Activated CD4-positive, alpha-beta T cell treated with anti-CD3 and anti-CD28 coated beads, Interleukin-2, amount 10 ng/mL, durations not matched to agents 24 days and 14 days (primary cell): ENCODE measurements around the gene CLRN1. TPM values are rescaled to one million over a fixed set of nuclear protein-coding genes. Genes with fewer than 3 reads are reported as not detected.

Source experiments
- DNase-seq: peaks from one replicate; pipeline ENCODE4 v3.0.0; 2022
- H3K27ac Mint-ChIP-seq: one replicate; pipeline ENCODE4 v1.8.0; 2022; ENCODE audit warnings: mild to moderate bottlenecking, mixed read lengths
- H3K27me3 Mint-ChIP-seq: one replicate; pipeline ENCODE4 v1.8.0; 2022; ENCODE audit warnings: mixed read lengths
- H3K36me3 Mint-ChIP-seq: one replicate; pipeline ENCODE4 v1.8.0; 2022; ENCODE audit warnings: low read depth, mild to moderate bottlenecking, mixed read lengths
- H3K4me1 Mint-ChIP-seq: one replicate; pipeline ENCODE4 v1.8.0; 2021; ENCODE audit warnings: mixed read lengths
- H3K4me3 Mint-ChIP-seq: one replicate; pipeline ENCODE4 v1.8.0; 2022; ENCODE audit warnings: mild to moderate bottlenecking, moderate library complexity, mixed read lengths
- H3K9me3 Mint-ChIP-seq: one replicate; pipeline ENCODE4 v1.8.0; 2021; ENCODE audit warnings: mixed read lengths
- intact Hi-C: fragments of 100-400 bp; cut with micrococcal nuclease; formaldehyde crosslinking; loops from one replicate; pipeline ENCODE4 v1.15.1; 2023
- total RNA-seq: library from RNA; stranded (reverse); gene quantifications from 2 replicates; pipeline ENCODE4 v1.2.3, GENCODE V29; 2022

CLRN1 gene, protein sequence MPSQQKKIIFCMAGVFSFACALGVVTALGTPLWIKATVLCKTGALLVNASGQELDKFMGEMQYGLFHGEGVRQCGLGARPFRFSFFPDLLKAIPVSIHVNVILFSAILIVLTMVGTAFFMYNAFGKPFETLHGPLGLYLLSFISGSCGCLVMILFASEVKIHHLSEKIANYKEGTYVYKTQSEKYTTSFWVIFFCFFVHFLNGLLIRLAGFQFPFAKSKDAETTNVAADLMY
- total RNA-seq: not detected in 2 replicates

GRCh38 chr3:150972366-150973071 is at the start of gene CLRN1:
TSS of gene CLRN1 (minus strand) at chr3:150972727. CDS start at chr3:150972708, 19 bp downstream.
- no peak for DNase-seq
- Mint-ChIP-seq H3K27ac (no peak within 1 kb of the TSS), H3K4me3 (no peak within 1 kb of the TSS), H3K4me1 (no peaks in the 10 kb centered on the region), H3K9me3 (no peaks in the 10 kb centered on the region), H3K36me3 (no peaks in the 10 kb centered on the region), H3K27me3 (peaks cover 17% of the 10 kb centered on the region)
- intact Hi-C loops: no loop called here

DNA sequence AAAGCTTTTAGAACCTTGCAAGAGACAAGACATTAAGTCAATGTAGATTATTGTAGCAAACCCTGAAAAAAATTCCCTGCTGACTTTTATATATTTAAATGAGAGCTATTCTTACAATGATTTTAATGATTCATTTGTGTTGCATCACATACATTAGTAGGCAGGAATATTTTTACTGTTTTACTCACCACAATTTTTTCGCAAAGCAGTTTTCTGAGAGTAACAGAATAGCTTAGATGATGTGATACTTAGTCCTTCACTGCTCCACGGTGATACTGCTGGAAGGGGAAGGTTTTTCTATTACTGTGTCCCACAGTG is 43.9 kb upstream of the CLRN1 start:
- Mint-ChIP-seq H3K36me3 (no peaks in the 10 kb centered on the region), H3K4me3 (no peak overlapping the region)

DNA sequence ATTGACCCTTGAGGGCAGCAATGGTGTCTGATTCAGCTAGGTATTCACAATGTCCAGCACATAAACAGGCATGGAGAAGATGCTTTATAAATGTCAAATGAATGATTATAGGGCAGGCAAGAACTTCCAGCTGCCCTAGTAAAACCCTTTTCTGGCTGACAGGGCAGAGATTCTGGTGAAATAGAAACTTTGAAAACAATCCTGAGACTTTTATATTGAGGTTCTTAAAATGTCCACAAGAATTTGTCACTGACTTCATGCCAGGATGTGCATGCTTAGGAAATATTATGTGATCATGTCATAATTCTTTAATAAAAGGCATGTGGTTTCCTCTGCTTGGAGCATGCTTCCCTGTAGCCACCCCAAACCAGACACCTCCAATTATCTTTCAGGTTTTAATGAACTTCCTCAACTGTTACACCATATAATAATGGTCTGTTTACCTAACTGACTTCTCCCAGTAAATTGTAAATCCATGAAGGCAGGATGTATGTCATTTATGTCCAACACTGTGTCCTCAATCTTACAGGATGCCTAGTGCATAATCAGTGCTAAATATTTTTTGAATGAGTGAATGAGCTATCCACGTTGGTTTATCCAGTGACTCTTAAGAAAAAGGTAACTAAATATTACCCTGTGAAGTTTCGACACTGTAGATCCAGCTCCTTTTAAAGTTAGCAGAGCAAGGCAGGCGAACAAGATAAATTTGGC is 43.4 kb upstream of the CLRN1 start:
- no peak overlapping the region for H3K4me3 Mint-ChIP-seq
- no peak overlapping the region for H3K27ac Mint-ChIP-seq

More for the DNA sequence above, 43.9 kb upstream of the CLRN1 start:
- DNase-seq: no peak
- Mint-ChIP-seq H3K27me3 (peaks cover 9% of the 10 kb centered on the region), H3K27ac (no peak overlapping the region), H3K9me3 (no peaks in the 10 kb centered on the region), H3K4me1 (no peaks in the 10 kb centered on the region)
- intact Hi-C loops: no loop called here

DNA sequence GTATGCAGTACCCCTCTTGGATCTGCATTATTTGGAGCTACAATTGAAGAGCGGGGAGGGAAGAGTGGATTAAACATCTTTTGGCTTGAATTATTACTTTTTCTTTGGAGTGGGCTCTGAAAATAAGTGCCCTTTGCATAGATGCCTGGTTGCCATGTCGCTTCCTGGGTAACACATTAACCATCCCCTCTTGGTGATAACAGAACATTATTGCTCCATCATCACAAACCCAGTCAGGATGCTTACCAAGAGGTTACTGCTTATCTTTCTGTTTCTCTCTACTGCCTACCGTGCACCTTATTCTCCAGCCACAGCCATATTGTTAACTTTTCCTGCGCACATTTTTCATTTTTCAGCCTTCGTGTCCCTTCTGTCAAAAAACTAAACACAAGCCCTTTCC is 42.7 kb upstream of the CLRN1 start:
- peaks cover 8% of the 10 kb centered on the region for H3K27me3 Mint-ChIP-seq
- no peak overlapping the region for H3K27ac Mint-ChIP-seq
- H3K36me3 Mint-ChIP-seq: no peaks in the 10 kb centered on the region
- H3K4me1 Mint-ChIP-seq: no peaks in the 10 kb centered on the region
- H3K4me3 Mint-ChIP-seq: no peak overlapping the region
- DNase-seq: no peak
- intact Hi-C loops: no loop called here
- H3K9me3 Mint-ChIP-seq: no peaks in the 10 kb centered on the region

More for the DNA sequence above, 43.4 kb upstream of the CLRN1 start:
- intact Hi-C loops: no loop called here
- H3K27me3 Mint-ChIP-seq: peaks cover 8% of the 10 kb centered on the region
- no peaks in the 10 kb centered on the region for H3K4me1 Mint-ChIP-seq
- no peaks in the 10 kb centered on the region for H3K36me3 Mint-ChIP-seq
- DNase-seq: no peak
- no peaks in the 10 kb centered on the region for H3K9me3 Mint-ChIP-seq

DNA sequence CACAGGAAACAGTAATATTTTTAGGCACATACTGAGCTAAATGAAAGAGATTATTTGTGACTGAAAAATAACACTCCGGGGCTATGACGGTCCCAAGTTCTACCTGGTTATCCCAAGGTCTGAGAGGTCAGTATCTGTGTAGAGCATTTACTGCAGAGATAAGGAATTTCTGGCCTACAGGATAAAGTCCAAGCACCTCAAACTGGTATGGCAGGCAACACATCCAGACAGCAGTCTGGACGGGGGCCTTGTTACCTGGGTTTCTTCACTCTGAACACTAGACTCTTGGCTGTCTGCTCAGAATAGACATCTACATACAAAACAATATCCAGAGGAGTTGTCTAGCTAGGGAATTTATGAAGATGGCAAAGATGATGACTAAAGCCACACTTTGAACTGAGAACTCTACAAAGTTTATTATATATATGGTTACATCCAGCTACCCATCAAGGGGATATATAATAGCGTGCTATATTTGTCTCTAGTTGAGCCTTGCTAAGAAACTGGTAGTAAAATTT is 42.0 kb upstream of the CLRN1 start:
- Mint-ChIP-seq H3K9me3 (no peaks in the 10 kb centered on the region), H3K4me3 (no peak overlapping the region), H3K27ac (no peak overlapping the region), H3K27me3 (peaks cover 8% of the 10 kb centered on the region), H3K4me1 (no peaks in the 10 kb centered on the region), H3K36me3 (no peaks in the 10 kb centered on the region)
- intact Hi-C loops: no loop called here
- no peak for DNase-seq

DNA sequence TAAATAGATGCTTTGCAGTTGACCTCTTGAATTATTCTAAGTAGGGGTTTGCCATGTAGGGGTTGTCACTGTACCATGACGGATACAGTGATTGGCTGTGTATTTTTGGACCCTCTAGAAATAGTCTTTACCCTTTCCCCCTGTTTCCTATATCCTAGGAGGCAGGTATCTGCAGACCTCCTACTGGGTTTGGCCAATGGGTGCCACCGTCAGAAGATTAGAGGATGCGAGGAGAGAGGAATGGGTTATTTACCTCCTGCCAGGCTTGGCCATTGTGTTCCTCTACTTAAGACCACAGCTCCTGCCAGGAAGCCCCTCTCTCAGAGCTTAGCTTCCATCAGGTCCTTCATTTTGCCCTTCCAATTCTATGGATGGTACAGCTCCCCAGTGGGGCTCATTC is 40.2 kb upstream of the CLRN1 start:
- intact Hi-C loops: no loop called here
- no peak overlapping the region for H3K4me3 Mint-ChIP-seq
- DNase-seq: no peak
- H3K27ac Mint-ChIP-seq: no peak overlapping the region
- H3K9me3 Mint-ChIP-seq: no peaks in the 10 kb centered on the region
- no peaks in the 10 kb centered on the region for H3K4me1 Mint-ChIP-seq
- no peaks in the 10 kb centered on the region for H3K36me3 Mint-ChIP-seq
- H3K27me3 Mint-ChIP-seq: peaks cover 9% of the 10 kb centered on the region

DNA sequence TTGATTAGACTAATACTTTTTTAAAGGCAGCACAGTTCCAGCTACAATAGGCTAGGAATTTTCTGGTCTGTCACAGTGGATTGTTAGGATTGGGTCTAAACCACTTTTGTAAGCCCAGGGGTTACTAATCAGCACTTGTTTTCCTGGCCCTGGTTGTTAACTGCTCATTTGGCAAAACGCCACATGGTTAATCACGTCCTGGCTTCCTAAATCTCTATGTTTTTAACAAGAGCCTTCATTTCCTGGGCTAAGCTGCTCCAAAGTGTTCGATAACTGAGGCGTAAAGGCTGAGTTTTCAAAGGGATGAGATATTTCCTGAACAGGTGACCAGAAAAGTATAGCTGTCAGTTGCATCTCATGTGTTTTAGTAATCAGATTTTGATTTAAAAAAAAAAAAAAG is 38.9 kb upstream of the CLRN1 start:
- Mint-ChIP-seq H3K27me3 (peaks cover 11% of the 10 kb centered on the region), H3K9me3 (no peaks in the 10 kb centered on the region), H3K27ac (no peak overlapping the region), H3K36me3 (no peaks in the 10 kb centered on the region), H3K4me3 (no peak overlapping the region), H3K4me1 (no peaks in the 10 kb centered on the region)
- DNase-seq: no peak
- intact Hi-C loops: no loop called here

DNA sequence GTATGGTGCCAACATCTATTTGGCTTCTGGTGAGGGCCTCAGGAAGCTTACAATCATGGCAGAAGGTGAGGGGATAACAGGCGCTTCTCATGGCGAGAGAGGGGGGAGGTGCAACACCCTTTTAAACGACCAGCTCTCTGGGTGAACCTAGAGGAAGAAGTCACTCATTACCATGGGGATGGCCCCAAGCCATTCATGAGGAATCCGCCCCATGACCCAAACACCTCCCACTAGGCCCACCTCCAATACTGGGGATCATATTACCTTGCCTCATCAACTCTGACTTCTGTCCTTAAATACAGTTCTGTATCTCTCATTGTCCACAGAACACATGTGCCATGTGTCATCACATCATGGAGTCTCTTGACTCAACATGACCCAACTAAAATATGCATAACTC is 37.5 kb upstream of the CLRN1 start:
- H3K9me3 Mint-ChIP-seq: no peaks in the 10 kb centered on the region
- H3K27ac Mint-ChIP-seq: no peak overlapping the region
- H3K36me3 Mint-ChIP-seq: no peaks in the 10 kb centered on the region
- H3K4me1 Mint-ChIP-seq: no peaks in the 10 kb centered on the region
- H3K4me3 Mint-ChIP-seq: no peak overlapping the region
- DNase-seq: no peak
- intact Hi-C loops: no loop called here
- H3K27me3 Mint-ChIP-seq: peaks cover 11% of the 10 kb centered on the region

GRCh38 chr3:151009430-151009829 is 36.9 kb upstream of the CLRN1 start:
- DNase-seq: no peak
- peaks cover 9% of the 10 kb centered on the region for H3K27me3 Mint-ChIP-seq
- no peaks in the 10 kb centered on the region for H3K9me3 Mint-ChIP-seq
- H3K4me1 Mint-ChIP-seq: no peaks in the 10 kb centered on the region
- no peak overlapping the region for H3K4me3 Mint-ChIP-seq
- H3K36me3 Mint-ChIP-seq: no peaks in the 10 kb centered on the region
- H3K27ac Mint-ChIP-seq: no peak overlapping the region
- intact Hi-C loops: no loop called here

DNA sequence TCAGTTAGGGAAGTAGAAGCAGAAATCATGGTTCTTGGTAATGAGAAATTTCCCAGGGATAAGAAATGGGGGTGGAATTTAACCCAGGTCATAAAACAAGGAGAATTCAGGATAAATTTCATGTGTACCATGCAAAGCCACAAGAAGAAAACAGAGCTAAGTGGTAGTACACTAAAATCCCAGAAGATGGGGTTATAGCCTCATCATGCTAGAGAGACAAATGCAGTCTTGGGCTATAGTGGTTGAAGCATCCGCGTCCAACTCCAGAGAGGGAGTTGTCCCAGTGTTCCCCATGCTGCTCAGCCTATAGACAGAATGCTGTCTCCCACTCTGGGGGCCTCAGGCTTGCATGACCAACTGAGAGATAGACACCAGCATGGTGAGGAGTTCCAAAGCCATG is 36.2 kb upstream of the CLRN1 start:
- Mint-ChIP-seq H3K4me1 (no peaks in the 10 kb centered on the region), H3K4me3 (no peak overlapping the region), H3K27ac (no peak overlapping the region), H3K36me3 (no peaks in the 10 kb centered on the region), H3K9me3 (no peaks in the 10 kb centered on the region), H3K27me3 (peaks cover 9% of the 10 kb centered on the region)
- no peak for DNase-seq
- intact Hi-C loops: no loop called here

DNA sequence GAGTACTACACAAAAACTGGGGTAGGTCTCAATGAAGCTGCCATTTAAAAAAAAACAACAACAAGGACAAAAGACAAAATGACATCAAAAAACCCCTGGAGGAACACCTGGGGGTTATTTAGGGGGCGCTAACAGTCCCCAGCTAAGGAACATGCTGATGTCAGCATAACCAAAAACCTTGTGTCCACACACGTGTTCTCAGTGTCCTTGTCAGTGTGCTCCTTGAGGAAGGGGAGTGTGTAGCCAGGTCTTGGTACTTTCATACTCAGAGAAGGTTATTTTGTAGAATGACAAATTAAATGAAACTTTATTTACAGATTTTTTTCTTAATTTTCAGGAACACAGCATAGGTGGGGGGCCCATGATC is 31.2 kb upstream of the CLRN1 start:
- intact Hi-C loops: no loop called here
- H3K27me3 Mint-ChIP-seq: peaks cover 12% of the 10 kb centered on the region
- H3K36me3 Mint-ChIP-seq: no peaks in the 10 kb centered on the region
- H3K4me1 Mint-ChIP-seq: no peaks in the 10 kb centered on the region
- H3K9me3 Mint-ChIP-seq: no peaks in the 10 kb centered on the region
- no peak overlapping the region for H3K27ac Mint-ChIP-seq
- no peak for DNase-seq
- no peak overlapping the region for H3K4me3 Mint-ChIP-seq

DNA sequence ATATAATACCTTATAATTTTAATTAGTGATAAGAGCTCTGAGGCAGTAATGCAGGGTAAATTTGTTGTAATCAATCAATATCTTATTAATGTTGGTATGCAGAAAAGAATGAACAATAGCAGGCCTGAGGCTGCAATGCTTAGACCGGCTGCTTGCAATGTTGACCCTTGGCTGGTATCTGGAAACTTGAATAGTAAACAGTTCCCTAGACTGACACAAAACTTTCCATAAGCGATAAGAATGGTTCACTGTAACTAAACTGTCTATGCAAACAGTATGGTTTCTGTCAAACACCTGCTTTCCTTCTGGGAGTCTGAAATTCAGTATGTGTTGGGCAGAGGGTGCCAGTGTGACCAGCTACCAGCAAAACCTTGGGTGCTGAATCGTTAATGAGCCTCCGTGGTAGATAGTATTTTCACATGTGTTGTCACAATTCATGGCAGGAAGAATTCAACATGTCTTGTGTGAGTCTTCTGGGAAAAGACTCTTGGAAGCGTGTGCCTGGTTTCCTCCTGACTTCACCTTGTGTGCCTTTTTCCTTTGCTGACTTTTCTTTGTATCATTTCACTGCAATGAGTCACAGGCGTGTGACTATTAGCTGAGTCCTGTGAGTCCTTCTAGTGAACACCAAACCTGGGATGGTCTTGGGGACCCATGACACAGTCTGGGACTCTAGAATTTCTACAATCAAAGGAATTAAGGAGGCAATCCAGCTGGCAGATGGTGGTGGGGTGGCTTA is 30.7 kb upstream of the CLRN1 start:
- no peaks in the 10 kb centered on the region for H3K9me3 Mint-ChIP-seq
- intact Hi-C loops: no loop called here
- H3K27ac Mint-ChIP-seq: no peak overlapping the region
- peaks cover 17% of the 10 kb centered on the region for H3K27me3 Mint-ChIP-seq
- no peaks in the 10 kb centered on the region for H3K36me3 Mint-ChIP-seq
- no peaks in the 10 kb centered on the region for H3K4me1 Mint-ChIP-seq
- no peak overlapping the region for H3K4me3 Mint-ChIP-seq
- no peak for DNase-seq

- no peaks in the 10 kb centered on the region for H3K4me1 Mint-ChIP-seq
- no peak overlapping the region for H3K27ac Mint-ChIP-seq
- no peak overlapping the region for H3K4me3 Mint-ChIP-seq
- intact Hi-C loops: no loop called here
- H3K9me3 Mint-ChIP-seq: no peaks in the 10 kb centered on the region
- DNase-seq: no peak
- no peaks in the 10 kb centered on the region for H3K36me3 Mint-ChIP-seq
- H3K27me3 Mint-ChIP-seq: peaks cover 20% of the 10 kb centered on the region
Observed at GRCh38 chr3:151002003-151002981, 29.8 kb upstream of the CLRN1 start.
